ENCODE measurements around the gene MVB12B.

- peak; percentile 77 to 96 (median 92) for TF ChIP-seq CTCF (IDR thresholded peaks at IDR 0.05 in 8 of 11, conservative IDR thresholded peaks at IDR 0.05 in 3 of 11)
- no peak for TF ChIP-seq POLR2A (IDR thresholded peaks at IDR 0.05)
These were observed 164.4 kb downstream of the MVB12B start for GRCh38 chr9:126490871-126491567.
